HCT116 (cell line): ENCODE measurements around the gene ADAM8. TPM values are rescaled to one million over a fixed set of nuclear protein-coding genes. Genes with fewer than 3 reads are reported as not detected.

Source experiments
- ATAC-seq: fragments of 200-7000 bp; cut with Tn5 transposase; 2 replicates; pipeline ENCODE4 v1.9.1; 2020; ENCODE audit warnings: mild to moderate bottlenecking, moderate library complexity
- BruUV-seq: library from RNA; stranded (reverse); fragments of 400-500 nt; replicated peaks from 2 replicates; lab custom pipeline; 2021; lab: Mats Ljungman, UMichigan
- CTCF ChIA-PET: fragments of 300-600 bp; sonication (Branson Sonifier 250); formaldehyde crosslinking; loops from one replicate; lab custom pipeline; 2021; ENCODE audit warnings: antibody characterized with exemption; lab: Charles Lee
- POLR2A ChIA-PET: fragments of 300-600, 350-600 bp; sonication (Branson Sonifier 250); formaldehyde crosslinking; loops from one replicate; lab custom pipeline; 2021; ENCODE audit warnings: antibody characterized with exemption; lab: Charles Lee
- RAD21 ChIA-PET, 2 experiments: fragments of 300-600 bp; sonication (Branson Sonifier 250); formaldehyde crosslinking; loops; one replicate each; lab custom pipeline; 2023; ENCODE audit warnings: low total read pairs in 2 of 2; ENCODE audit not compliant: uncharacterized antibody in 2 of 2, unreplicated experiment in 2 of 2, low non-redundant PET in 1 of 2; lab: Charles Lee
- DNase-seq: peaks from one replicate; pipeline ENCODE4 v3.0.0-alpha.2; 2010; ENCODE audit warnings: low read depth, low spot score
- H2AFZ ChIP-seq: fragments of 200-600 bp; shearing (Covaris generic), sonication (generic); 2 replicates; pipeline ENCODE4 v1.6.1; 2017; ENCODE audit warnings: low read depth, mixed run types, mixed read lengths, antibody characterized with exemption, low read length; ENCODE audit not compliant: poor library complexity, severe bottlenecking
- H3K27ac ChIP-seq: 2 replicates; pipeline ENCODE4 v1.5.1; 2012; ENCODE audit warnings: low read depth, low read length
- H3K27me3 ChIP-seq: fragments of 200-600 bp; sonication (generic); 2 replicates; pipeline ENCODE4 v1.6.1; 2016; ENCODE audit warnings: mixed run types, low read length, mixed read lengths; ENCODE audit not compliant: insufficient read depth
- H3K36me3 ChIP-seq, 2 experiments: fragments of 200-500 bp in 1 of 2; fragments of 200-600 bp in 1 of 2; sonication (Bioruptor generic) in 1 of 2; sonication (generic) in 1 of 2; 2 replicates each; pipeline versions ENCODE4 v1.5.1 to v1.6.1; 2014 to 2016; ENCODE audit warnings: low read length in 2 of 2, inconsistent platforms in 1 of 2, mixed read lengths in 1 of 2, mixed run types in 1 of 2; ENCODE audit not compliant: insufficient read depth in 2 of 2, control insufficient read depth in 1 of 2
- H3K4me1 ChIP-seq, 2 experiments: fragments of 200-600 bp in 1 of 2; sonication (generic) in 1 of 2; 2 replicates each; pipeline versions ENCODE4 v1.5.1 to v1.6.1; 2012 to 2017; ENCODE audit warnings: low read length in 2 of 2, inconsistent platforms in 1 of 2, mild to moderate bottlenecking in 1 of 2, mixed read lengths in 1 of 2, mixed run types in 1 of 2, moderate library complexity in 1 of 2; ENCODE audit not compliant: insufficient read depth in 2 of 2, control insufficient read depth in 1 of 2
- H3K4me2 ChIP-seq: fragments of 200-600 bp; sonication (generic); 2 replicates; pipeline ENCODE4 v1.6.1; 2017; ENCODE audit warnings: mixed run types, low read length, mixed read lengths
- H3K4me3 ChIP-seq, 2 experiments: fragments of 200-600 bp in 1 of 2; sonication (generic) in 1 of 2; replicated peaks in 1 of 2; 2 replicates each; pipeline ENCODE4 v1.5.1; 2011 to 2016; ENCODE audit warnings: low read length in 2 of 2, control low read depth in 1 of 2, low read depth in 1 of 2, mild to moderate bottlenecking in 1 of 2, mixed read lengths in 1 of 2, mixed run types in 1 of 2
- H3K79me2 ChIP-seq: fragments of 200-600 bp; sonication (generic); 2 replicates; pipeline ENCODE4 v1.6.1; 2017; ENCODE audit warnings: mild to moderate bottlenecking, mixed run types, low read length, moderate library complexity, mixed read lengths; ENCODE audit not compliant: insufficient read depth
- H3K9ac ChIP-seq: fragments of 200-600 bp; sonication (generic); 2 replicates; pipeline ENCODE4 v1.6.1; 2016; ENCODE audit warnings: low read length, mixed read lengths
- H3K9me2 ChIP-seq: fragments of 200-600 bp; sonication (generic), shearing (Covaris generic); 2 replicates; pipeline ENCODE4 v1.6.1; 2017; ENCODE audit warnings: mixed run types, mild to moderate bottlenecking, moderate library complexity; ENCODE audit not compliant: insufficient read depth
- H3K9me3 ChIP-seq, 2 experiments: fragments of 200-500 bp in 1 of 2; fragments of 200-600 bp in 1 of 2; sonication (Bioruptor generic) in 1 of 2; sonication (generic) in 1 of 2; 2 replicates each; pipeline ENCODE4 v1.6.1; 2014 to 2017; ENCODE audit warnings: low read length in 2 of 2, mixed read lengths in 2 of 2, inconsistent platforms in 1 of 2, low read depth in 1 of 2, mild to moderate bottlenecking in 1 of 2, mixed run types in 1 of 2, moderate library complexity in 1 of 2; ENCODE audit not compliant: control insufficient read depth in 1 of 2, insufficient read depth in 1 of 2
- H4K20me1 ChIP-seq: fragments of 200-600 bp; sonication (generic), shearing (Covaris generic); 2 replicates; pipeline ENCODE4 v1.6.1; 2017; ENCODE audit warnings: mixed run types, mild to moderate bottlenecking, moderate library complexity; ENCODE audit not compliant: insufficient read depth
- CBX3 ChIP-seq: IDR thresholded peaks from 2 replicates; pipeline ENCODE4 v1.6.1; 2012; ENCODE audit warnings: low read depth
- EGR1 ChIP-seq: IDR thresholded peaks from 2 replicates; pipeline ENCODE4 v1.6.1; 2012; ENCODE audit warnings: low read depth
- EZH2phosphoT487 ChIP-seq: fragments of 200-600 bp; IDR thresholded peaks from 2 replicates; pipeline ENCODE4 v1.6.1; 2018; ENCODE audit warnings: antibody characterized with exemption, borderline replicate concordance
- JUND ChIP-seq: IDR thresholded peaks from 2 replicates; pipeline ENCODE4 v1.6.1; 2012
- POLR2A ChIP-seq: IDR thresholded peaks from 2 replicates; pipeline ENCODE4 v1.7.0; 2011; ENCODE audit warnings: borderline replicate concordance; ENCODE audit not compliant: insufficient read depth, insufficient read length; ENCODE audit errors: extremely low read depth
- POLR2AphosphoS5 ChIP-seq: IDR thresholded peaks from 2 replicates; pipeline ENCODE4 v1.6.1; 2011; ENCODE audit warnings: mild to moderate bottlenecking, low read depth, low read length, moderate library complexity
- SIN3A ChIP-seq: IDR thresholded peaks from 2 replicates; pipeline ENCODE4 v1.6.1; 2012; ENCODE audit warnings: low read depth
- SP1 ChIP-seq: IDR thresholded peaks from 2 replicates; pipeline ENCODE4 v1.6.1; 2012; ENCODE audit warnings: low read depth
- TCF7L2 ChIP-seq: IDR thresholded peaks from 2 replicates; pipeline ENCODE4 v1.7.0; 2011; ENCODE audit warnings: borderline replicate concordance, inconsistent platforms; ENCODE audit not compliant: insufficient read depth, insufficient read length; ENCODE audit errors: extremely low read depth
- YY1 ChIP-seq: IDR thresholded peaks from 2 replicates; pipeline ENCODE4 v1.6.1; 2011; ENCODE audit warnings: low read length, low read depth, moderate library complexity, mild to moderate bottlenecking; ENCODE audit not compliant: insufficient replicate concordance; ENCODE audit errors: extremely low read depth
- ZNF274 ChIP-seq: fragments of 200-500 bp; sonication (Bioruptor generic); IDR thresholded peaks from 2 replicates; pipeline ENCODE4 v1.6.1; 2014; ENCODE audit warnings: mild to moderate bottlenecking, low read depth, low read length, inconsistent platforms
- intact Hi-C: fragments of 100-400 bp; cut with micrococcal nuclease; formaldehyde crosslinking; loops from 2 replicates; pipeline ENCODE4 v1.10.0; 2022
- total RNA-seq: library from RNA; stranded (reverse); gene quantifications from one replicate; pipeline ENCODE4 v1.2.1, GENCODE V29; 2021; ENCODE audit not compliant: unreplicated experiment
- TF ChIP-seq, protein P1 (sequence below): IDR thresholded peaks from 2 replicates; pipeline ENCODE4 v1.6.1; 2012; ENCODE audit warnings: low read depth
- TF ChIP-seq, protein P2 (sequence below), 3 experiments: fragments of 200-600 bp in 1 of 3; sonication (generic) in 1 of 3; IDR thresholded peaks in 2 of 3; conservative IDR thresholded peaks in 1 of 3; 2 replicates each; pipeline ENCODE4 v1.5.1; 2012 to 2017; ENCODE audit warnings: low read depth in 2 of 3, low read length in 2 of 3, antibody characterized with exemption in 1 of 3, borderline replicate concordance in 1 of 3, control low read depth in 1 of 3, mild to moderate bottlenecking in 1 of 3, mixed read lengths in 1 of 3, mixed run types in 1 of 3, moderate library complexity in 1 of 3; ENCODE audit not compliant: insufficient read depth in 1 of 3

Gene ADAM8
- total RNA-seq, 1 experiment from 2014 or later = 4.1 TPM

DNA sequence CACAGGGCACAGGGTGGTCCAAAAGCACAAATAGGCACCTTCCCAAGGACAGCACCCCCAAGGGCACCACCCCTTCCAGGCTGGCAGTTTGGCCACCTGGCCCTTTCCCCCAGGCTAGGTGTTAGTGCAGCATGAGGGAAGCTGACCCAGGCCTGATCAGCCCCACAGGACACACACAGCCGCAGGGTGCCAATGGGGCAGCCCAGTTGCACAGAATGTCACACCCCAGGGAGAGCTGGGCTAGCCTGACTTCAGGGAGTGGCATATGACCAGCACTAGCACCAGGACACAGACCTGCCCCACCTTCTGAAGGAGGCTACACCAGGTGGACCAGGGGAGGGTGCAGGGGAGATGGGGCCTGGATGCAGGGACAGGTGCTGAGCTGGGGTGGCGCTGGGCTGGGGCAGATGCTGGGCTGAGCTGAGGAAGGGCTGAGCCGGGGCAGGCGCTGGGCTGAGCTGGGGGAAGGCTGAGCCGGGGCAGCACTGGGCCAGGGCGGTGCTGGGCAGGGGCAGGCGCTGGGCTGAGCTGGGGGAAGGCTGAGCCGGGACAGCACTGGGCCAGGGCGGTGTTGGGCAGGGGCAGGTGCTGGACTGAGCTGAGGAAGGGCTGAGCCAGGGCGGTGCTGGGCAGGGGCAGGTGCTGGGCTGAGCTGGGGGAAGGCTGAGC is 3.9 kb upstream of the ADAM8 start:
- POLR2A ChIA-PET = no interaction called here
- H3K4me2 ChIP-seq = no peak overlapping the region
- no TSS peak for BruUV-seq

DNA sequence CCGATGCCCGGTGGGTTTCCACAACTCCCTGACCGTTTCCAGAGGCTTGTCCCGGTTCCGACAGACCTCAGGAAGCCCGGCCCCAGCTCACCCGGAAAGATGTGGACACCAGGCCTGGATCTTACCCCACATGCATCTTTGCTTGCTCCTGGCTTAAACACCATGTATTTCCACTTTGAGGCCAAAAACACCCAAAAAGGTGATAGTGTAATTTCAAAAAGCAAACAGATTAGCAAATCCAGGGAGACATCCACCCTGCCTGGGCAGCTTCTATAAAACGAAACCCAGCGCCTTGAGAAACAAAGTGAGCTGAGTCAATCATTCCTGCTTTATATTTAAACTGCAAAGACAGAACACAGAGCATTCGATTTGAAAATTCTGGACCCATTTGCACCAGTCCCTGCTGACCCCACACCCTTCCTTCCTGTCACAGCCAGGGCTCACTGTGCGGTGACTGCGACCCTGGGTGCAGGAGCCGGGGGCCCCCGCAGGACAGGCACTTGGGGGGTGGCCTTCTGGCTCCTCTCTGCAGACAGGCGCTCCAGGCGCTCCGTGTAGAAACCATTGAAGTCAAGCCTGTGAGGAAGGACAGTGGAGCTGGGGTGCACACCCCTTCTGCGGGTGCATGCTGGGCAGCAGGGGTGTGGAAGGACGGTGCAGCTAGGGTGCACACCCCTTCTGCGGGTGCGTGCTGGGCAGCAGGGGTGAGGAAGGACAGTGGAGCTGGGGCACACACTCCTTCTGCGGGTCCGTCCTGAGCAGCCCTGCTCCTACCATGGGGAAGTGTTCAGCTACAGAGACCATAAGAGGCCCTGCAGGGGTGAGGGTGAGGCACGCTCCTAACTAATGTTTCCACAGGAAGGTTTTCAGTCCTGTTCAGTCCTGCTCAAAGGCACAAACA is 2.9 kb upstream of the ADAM8 start:
- H3K27me3 ChIP-seq = no peaks in the 10 kb centered on the region
- H3K27ac ChIP-seq = no peak overlapping the region
- H3K4me1 ChIP-seq = no peaks in the 10 kb centered on the region
- no peak overlapping the region for H3K4me3 ChIP-seq
- H4K20me1 ChIP-seq = no peaks in the 10 kb centered on the region
- H3K36me3 ChIP-seq = no peaks in the 10 kb centered on the region
- no peak for ATAC-seq
- no peaks in the 10 kb centered on the region for H3K9me3 ChIP-seq
- RAD21 ChIA-PET = no interaction called here
- BruUV-seq = no TSS peak
- no peak for DNase-seq
- no peaks in the 10 kb centered on the region for H3K79me2 ChIP-seq
- H2AFZ ChIP-seq = no peak overlapping the region
- no peaks in the 10 kb centered on the region for H3K9me2 ChIP-seq
- H3K9ac ChIP-seq = no peak overlapping the region
- CTCF ChIA-PET = no interaction called here
- intact Hi-C loops = no loop called here
- H3K4me2 ChIP-seq = no peak overlapping the region
- POLR2A ChIA-PET = no interaction called here
- TF ChIP-seq EZH2phosphoT487 (no peak), TCF7L2 (no peak), SIN3A (no peak), SP1 (no peak), EGR1 (no peak), ZNF274 (no peak), CBX3 (no peak), POLR2A (no peak), JUND (no peak), POLR2AphosphoS5 (no peak)
- TF ChIP-seq, protein P1, sequence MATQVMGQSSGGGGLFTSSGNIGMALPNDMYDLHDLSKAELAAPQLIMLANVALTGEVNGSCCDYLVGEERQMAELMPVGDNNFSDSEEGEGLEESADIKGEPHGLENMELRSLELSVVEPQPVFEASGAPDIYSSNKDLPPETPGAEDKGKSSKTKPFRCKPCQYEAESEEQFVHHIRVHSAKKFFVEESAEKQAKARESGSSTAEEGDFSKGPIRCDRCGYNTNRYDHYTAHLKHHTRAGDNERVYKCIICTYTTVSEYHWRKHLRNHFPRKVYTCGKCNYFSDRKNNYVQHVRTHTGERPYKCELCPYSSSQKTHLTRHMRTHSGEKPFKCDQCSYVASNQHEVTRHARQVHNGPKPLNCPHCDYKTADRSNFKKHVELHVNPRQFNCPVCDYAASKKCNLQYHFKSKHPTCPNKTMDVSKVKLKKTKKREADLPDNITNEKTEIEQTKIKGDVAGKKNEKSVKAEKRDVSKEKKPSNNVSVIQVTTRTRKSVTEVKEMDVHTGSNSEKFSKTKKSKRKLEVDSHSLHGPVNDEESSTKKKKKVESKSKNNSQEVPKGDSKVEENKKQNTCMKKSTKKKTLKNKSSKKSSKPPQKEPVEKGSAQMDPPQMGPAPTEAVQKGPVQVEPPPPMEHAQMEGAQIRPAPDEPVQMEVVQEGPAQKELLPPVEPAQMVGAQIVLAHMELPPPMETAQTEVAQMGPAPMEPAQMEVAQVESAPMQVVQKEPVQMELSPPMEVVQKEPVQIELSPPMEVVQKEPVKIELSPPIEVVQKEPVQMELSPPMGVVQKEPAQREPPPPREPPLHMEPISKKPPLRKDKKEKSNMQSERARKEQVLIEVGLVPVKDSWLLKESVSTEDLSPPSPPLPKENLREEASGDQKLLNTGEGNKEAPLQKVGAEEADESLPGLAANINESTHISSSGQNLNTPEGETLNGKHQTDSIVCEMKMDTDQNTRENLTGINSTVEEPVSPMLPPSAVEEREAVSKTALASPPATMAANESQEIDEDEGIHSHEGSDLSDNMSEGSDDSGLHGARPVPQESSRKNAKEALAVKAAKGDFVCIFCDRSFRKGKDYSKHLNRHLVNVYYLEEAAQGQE = no peak
- TF ChIP-seq, protein P2, sequence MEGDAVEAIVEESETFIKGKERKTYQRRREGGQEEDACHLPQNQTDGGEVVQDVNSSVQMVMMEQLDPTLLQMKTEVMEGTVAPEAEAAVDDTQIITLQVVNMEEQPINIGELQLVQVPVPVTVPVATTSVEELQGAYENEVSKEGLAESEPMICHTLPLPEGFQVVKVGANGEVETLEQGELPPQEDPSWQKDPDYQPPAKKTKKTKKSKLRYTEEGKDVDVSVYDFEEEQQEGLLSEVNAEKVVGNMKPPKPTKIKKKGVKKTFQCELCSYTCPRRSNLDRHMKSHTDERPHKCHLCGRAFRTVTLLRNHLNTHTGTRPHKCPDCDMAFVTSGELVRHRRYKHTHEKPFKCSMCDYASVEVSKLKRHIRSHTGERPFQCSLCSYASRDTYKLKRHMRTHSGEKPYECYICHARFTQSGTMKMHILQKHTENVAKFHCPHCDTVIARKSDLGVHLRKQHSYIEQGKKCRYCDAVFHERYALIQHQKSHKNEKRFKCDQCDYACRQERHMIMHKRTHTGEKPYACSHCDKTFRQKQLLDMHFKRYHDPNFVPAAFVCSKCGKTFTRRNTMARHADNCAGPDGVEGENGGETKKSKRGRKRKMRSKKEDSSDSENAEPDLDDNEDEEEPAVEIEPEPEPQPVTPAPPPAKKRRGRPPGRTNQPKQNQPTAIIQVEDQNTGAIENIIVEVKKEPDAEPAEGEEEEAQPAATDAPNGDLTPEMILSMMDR (IDR thresholded peaks at IDR 0.05 in 2 of 3, conservative IDR thresholded peaks at IDR 0.05 in 1 of 3; ENCODE audit: borderline replicate concordance in 1 of 3, insufficient read depth in 1 of 3, low read depth in 2 of 3, low read length in 2 of 3) = no peak

More for the DNA sequence above, 3.9 kb upstream of the ADAM8 start:
- CTCF ChIA-PET = no interaction called here
- no peaks in the 10 kb centered on the region for H3K79me2 ChIP-seq
- no peaks in the 10 kb centered on the region for H4K20me1 ChIP-seq
- no peaks in the 10 kb centered on the region for H3K9me2 ChIP-seq
- no peak overlapping the region for H3K4me3 ChIP-seq
- TF ChIP-seq YY1 = no peak
- TF ChIP-seq EGR1 = no peak
- no peak for TF ChIP-seq TCF7L2
- no peaks in the 10 kb centered on the region for H3K9me3 ChIP-seq
- H3K27me3 ChIP-seq = no peaks in the 10 kb centered on the region
- no peaks in the 10 kb centered on the region for H3K36me3 ChIP-seq
- no peak for ATAC-seq
- no peak overlapping the region for H3K27ac ChIP-seq
- RAD21 ChIA-PET = no interaction called here
- intact Hi-C loops = no loop called here
- H3K4me1 ChIP-seq = no peaks in the 10 kb centered on the region
- H2AFZ ChIP-seq = no peak overlapping the region
- H3K9ac ChIP-seq = no peak overlapping the region
- no peak for DNase-seq
